Measurements from ENCODE around the gene ASTN2.
"Not testable (repeated sequence)": the region's sequence is repeated elsewhere in the genome, so short reads cannot be mapped to it uniquely, and the experiment has no call there.

Gene ASTN2

GRCh38 chr9:116942593-116943061 lies 472.2 kb downstream of the ASTN2 start:
- FAIRE-seq, result no peak

- no peak for FAIRE-seq
Observed at GRCh38 chr9:116941266-116941665, 473.6 kb downstream of the ASTN2 start.

DNA sequence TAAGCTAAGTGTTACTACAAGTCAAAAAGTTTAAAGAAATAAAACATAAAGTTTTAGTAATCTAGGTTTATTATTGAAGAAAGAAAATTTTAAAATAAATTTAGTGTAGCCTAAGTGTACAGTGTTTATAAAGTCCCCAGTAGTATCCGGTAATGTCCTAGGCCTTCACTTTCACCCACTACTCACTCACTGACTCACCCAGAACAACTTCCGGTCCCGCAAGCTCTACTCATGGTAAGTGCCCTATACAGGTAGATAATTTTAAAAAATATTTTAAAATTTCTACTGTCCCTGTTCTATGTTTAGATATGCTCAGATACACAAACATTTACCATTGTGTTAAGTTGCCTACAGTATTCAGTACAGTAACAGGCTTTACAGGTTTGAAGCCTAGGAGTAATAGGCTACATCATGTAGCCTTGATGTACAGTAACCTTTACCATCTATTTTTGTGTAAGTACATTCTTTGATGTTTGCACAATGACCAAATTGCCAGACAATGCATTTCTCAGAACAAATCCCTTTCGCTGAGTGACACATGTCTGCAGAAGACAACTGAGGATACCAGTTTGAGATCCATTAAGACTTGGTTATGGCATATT lies 474.1 kb downstream of the ASTN2 start:
- no peak for FAIRE-seq

- no peak for FAIRE-seq
Observed at GRCh38 chr9:116939614-116940013, 475.2 kb downstream of the ASTN2 start.

GRCh38 chr9:116939161-116939560 lies 475.7 kb downstream of the ASTN2 start:
- no peak for FAIRE-seq

DNA sequence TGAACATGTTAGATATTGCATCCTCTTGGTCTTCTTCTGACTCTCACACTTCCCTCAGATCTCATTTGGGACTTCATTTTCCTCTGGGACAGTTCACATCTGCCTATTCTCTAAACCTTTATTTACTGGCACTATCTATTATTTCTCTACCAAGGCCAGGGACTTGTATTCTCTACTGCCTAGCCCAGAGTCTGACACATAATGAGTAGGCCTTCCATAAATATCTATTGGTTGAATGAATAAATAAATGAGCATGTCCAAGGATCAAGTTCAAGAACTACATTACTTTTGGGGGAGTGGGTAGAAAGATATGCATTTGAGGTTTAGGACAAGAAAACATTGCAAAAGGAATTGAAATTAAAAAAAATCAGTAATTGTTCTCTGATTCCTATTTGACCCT lies 477.5 kb downstream of the ASTN2 start:
- no peak for FAIRE-seq

DNA sequence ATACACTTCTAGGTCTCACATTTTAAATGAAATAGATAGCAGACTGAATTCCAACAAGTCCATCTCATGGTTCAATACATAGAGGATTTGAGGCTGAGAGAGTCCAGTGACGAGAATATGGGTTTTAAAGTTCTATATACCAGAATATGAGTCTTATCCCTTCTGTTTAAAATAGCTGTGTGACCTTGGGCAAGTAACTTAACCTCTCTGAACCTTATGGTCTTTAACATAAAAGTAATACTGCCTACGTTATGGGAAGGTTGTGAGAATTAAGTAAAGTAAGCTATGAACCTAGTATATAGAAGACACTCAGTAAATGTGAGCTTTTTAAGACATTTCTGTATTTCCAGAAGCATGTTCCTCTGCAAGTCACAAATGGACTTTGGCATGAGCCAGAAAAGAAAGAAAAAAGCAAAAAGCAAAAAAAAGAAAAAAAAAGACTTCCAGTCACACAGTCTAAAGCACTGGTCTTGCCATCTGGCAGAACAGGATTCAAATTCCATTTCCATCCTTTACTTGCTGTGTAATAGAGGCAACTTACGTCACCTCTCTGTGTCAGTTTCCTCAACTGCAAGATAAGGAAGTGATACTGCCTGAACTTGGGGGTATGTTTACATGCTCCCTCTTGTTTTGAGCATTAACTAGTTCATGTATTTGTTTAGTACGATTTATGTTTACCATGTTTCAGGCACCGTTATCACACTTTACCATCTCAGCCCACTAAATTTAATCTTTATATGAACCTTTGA lies 479.5 kb downstream of the ASTN2 start:
- FAIRE-seq, result no peak

DNA sequence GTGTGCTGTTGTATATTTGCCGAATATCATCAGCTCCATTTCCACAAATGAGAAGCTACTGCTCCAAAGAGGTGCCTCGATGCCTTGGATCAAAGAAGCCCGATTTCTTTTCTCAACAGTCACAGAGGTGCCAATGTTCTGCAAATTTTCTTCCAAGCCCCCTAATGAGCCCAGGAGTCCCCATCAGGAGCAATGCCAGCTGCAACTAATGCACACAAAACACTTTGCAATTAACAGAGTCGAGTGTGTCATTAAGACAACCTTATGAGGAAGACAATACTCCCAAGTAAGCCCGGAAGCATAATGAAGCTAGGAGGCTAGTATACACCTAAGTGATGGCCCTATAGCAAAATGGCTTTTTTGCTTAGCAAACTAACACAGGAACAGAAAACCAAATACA lies 480.7 kb downstream of the ASTN2 start:
- no peak for FAIRE-seq

- no peak for FAIRE-seq
Observed at GRCh38 chr9:116933251-116933650, 481.6 kb downstream of the ASTN2 start.

DNA sequence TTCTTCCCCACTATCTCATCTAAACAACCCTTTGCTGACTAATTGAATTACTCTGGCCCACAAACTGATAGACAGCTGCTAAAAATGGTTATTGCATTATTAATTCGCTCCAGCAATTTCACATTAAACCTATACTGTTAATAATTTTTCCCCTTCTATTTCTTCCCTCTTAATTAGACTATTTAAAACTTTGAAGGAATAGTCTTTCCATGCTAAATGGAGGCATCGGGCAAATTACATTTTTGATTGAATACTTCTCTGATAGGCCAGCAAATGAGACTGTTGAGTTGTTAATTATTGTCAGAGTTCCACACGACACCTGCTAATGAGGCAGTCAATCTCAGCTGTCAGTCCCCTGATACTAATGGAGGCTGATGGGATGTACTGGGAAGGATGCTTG lies 485.2 kb downstream of the ASTN2 start:
- no peak for FAIRE-seq

DNA sequence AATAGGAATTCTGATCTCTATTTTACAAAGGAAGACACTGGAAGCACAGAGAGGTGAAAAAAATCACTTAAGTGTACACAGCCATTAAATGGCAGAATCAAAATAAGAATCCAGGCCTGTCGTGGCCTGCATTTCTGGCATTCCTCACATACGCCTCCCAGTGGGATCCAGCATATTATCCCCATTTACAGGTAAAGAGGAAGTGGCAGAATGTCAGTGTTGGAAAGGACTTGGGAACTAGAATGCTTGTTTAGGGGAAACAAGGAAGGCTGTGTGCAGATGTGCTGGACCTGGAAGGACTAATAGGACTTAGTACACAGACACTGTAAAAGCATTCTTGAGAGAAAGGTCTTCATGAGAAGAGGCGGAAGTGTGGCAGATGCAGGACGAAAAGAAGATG lies 486.0 kb downstream of the ASTN2 start:
- no peak for FAIRE-seq

DNA sequence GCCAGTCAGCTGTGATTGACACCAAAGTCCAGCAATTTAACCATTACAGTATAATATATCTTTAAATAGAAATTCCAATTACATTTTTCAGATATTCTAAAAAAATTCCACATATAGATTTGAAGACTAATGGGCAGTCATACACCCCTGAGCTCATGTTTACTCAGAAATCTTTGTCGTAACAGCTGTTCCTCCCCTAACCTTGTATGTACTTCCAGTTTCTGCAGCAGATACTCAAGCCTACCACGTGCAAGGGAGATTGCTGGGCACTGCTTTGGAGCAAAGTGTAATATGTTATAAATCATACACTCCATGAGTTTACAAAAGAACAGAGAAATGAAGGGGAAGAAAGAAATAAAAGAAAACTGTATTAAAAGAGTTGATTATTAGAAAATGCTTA lies 486.6 kb downstream of the ASTN2 start:
- no peak for FAIRE-seq

GRCh38 chr9:116927726-116928125 lies 487.1 kb downstream of the ASTN2 start:
- no peak for FAIRE-seq

- FAIRE-seq, result no peak
Observed at GRCh38 chr9:116925121-116925520, 489.7 kb downstream of the ASTN2 start.

DNA sequence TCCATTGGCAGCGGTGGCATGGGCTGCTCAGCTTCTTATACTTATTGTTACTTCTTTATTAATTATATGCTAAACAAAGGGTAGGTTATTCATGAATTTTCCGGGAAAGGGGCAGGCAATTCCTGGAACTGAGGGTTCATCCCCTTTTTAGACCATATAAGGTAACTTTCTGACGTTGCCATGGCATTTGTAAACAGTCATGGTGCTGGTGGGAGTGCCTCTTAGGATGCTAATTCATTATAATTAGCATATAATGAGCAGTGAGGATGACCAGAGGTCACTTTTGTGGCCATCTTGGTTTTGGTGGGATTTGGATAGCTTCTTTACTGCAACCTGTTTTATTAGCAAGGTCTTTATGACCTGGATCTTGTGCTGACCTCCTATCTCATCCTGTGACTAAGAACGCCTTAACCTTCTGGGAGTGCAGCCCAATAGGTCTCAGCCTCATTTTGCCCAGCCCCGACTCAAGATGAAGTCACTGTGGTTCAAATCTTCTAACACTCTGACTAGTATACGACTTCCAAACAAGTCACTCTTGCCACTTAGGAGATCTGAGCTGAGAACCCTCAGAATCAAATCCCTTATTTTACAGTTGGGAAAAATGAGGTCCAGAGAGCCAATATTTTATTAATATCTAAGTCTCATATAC lies 490.3 kb downstream of the ASTN2 start:
- FAIRE-seq, result no peak

DNA sequence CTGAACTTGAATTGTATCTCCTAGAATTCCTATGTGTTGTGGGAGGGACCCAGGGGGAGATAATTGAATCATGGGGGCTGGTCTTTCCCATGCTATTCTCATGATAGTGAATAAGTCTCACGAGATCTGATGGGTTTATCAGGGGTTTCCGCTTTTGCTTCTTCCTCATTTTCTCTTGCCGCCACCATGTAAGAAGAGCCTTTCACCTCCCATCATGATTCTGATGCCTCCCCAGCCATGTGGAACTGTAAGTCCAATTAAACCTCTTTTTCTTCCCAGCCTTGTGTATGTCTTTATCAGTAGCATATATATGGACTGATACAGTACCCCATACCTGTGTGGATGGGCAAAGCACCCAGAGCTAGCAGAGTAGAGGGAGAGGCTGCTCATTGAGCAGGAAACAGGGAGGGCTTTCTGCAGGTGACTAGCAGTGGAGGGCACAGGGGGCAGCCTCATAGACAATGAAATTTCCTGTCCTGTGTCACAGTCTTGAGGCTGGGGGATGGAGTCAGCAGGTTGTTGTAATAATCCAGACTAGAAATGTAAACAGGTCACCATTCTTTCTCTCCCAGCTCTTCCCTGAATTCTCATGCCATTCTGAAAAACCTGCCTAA lies 496.9 kb downstream of the ASTN2 start:
- not testable (repeated sequence) for FAIRE-seq

GRCh38 chr9:116913536-116913935 lies 501.3 kb downstream of the ASTN2 start:
- FAIRE-seq, result no peak

- FAIRE-seq, result no peak
Observed at GRCh38 chr9:116910201-116910600, 504.7 kb downstream of the ASTN2 start.

DNA sequence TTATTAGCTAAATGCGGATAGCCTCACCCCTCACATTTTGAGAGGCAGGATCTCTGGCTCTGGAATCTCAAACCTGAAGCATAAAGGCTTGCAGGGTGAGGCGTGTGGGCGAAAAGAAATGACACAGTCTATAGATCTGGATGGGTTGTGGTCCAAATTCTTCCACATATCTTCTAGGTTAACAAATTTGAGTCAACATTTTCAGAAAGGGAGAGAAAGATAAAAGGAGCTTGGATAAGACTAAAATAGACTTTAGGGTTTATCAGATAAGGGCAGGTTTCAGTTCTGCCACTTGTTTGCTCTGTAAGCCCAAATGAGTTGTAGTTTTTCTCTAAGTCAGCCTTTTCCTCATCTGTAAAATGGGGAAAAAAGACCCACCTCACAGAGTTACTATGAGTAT lies 506.9 kb downstream of the ASTN2 start:
- FAIRE-seq, result no peak

- FAIRE-seq, result no peak
Observed at GRCh38 chr9:116905171-116905588, 509.7 kb downstream of the ASTN2 start.

- no peak for FAIRE-seq
Observed at GRCh38 chr9:116904165-116904564, 510.7 kb downstream of the ASTN2 start.

GRCh38 chr9:116901260-116901659 lies 513.6 kb downstream of the ASTN2 start:
- no peak for FAIRE-seq

DNA sequence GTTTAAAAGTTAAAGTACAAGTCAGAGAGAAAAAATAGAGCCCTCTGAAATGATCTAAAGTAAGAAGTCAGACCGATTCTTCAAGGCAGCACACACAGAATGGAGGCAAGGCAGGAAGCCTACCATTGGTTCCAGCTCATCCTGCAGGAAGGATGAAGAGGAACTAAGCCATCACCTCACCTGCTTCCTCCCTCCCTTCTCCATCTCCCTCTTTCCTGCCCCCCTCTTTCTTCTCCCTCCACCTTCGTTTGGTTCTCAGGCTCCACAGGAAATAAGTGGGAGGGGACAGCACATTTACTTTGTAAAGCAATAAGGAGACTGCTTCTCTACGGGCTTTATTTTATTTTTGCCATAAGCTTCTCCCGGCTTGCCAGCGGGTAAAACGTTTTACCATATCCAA lies 514.3 kb downstream of the ASTN2 start:
- FAIRE-seq, result no peak

DNA sequence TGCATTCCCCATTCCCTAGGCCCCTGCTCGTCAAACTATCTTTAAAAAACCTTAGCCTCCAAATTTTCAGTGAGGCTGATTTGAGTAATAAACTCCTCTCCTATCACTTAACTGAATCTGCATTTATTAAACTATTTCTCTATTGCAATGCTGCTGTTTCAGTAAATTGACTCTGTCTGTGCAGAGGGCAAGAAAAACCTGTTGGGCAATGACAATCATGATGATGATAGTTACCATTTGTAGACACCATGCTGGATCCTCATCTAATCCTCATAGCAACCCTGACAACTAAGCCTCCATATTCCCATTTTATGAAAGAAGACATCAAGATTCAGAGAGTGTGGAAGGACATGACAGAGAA lies 514.9 kb downstream of the ASTN2 start:
- FAIRE-seq, result no peak
